KMS-11 (cell line): ENCODE measurements around the gene TM2D1.

Experiments
- H2AFZ ChIP-seq: fragments of 200-600 bp; sonication (generic); 2 replicates; pipeline ENCODE4 v1.6.1; 2016; ENCODE audit warnings: antibody characterized with exemption, mixed run types, low read depth
- H3K27ac ChIP-seq: fragments of 200-600 bp; sonication (generic); 2 replicates; pipeline ENCODE4 v1.6.1; 2016; ENCODE audit warnings: mild to moderate bottlenecking, mixed run types
- H3K27me3 ChIP-seq: fragments of 200-600 bp; sonication (generic); 2 replicates; pipeline ENCODE4 v1.6.1; 2017; ENCODE audit warnings: mild to moderate bottlenecking, low read depth, mixed run types, moderate library complexity; ENCODE audit not compliant: insufficient read depth
- H3K36me3 ChIP-seq: fragments of 200-600 bp; sonication (generic); 2 replicates; pipeline ENCODE4 v1.6.1; 2017; ENCODE audit warnings: mild to moderate bottlenecking, mixed run types; ENCODE audit not compliant: insufficient read depth
- H3K4me1 ChIP-seq: fragments of 200-600 bp; sonication (generic); 2 replicates; pipeline ENCODE4 v1.6.1; 2016; ENCODE audit warnings: mild to moderate bottlenecking, low read depth, mixed run types; ENCODE audit not compliant: poor library complexity, severe bottlenecking
- H3K4me2 ChIP-seq: fragments of 200-600 bp; sonication (generic); 2 replicates; pipeline ENCODE4 v1.7.0; 2016; ENCODE audit warnings: mild to moderate bottlenecking, mixed run types
- H3K4me3 ChIP-seq: fragments of 200-600 bp; sonication (generic); IDR thresholded peaks from 2 replicates; pipeline ENCODE4 v1.6.1; 2017; ENCODE audit warnings: low read depth, low read length, mixed read lengths; ENCODE audit not compliant: insufficient read depth
- H3K79me2 ChIP-seq: fragments of 200-600 bp; sonication (generic); 2 replicates; pipeline ENCODE4 v1.6.1; 2016; ENCODE audit warnings: low read depth, mixed run types; ENCODE audit not compliant: insufficient read depth
- H3K9ac ChIP-seq: fragments of 200-600 bp; sonication (generic); 2 replicates; pipeline ENCODE4 v1.6.1; 2016; ENCODE audit warnings: mild to moderate bottlenecking, mixed run types
- H4K20me1 ChIP-seq: fragments of 200-600 bp; sonication (generic); 2 replicates; pipeline ENCODE4 v1.6.1; 2016; ENCODE audit warnings: mild to moderate bottlenecking, mixed run types; ENCODE audit not compliant: insufficient read depth
- TF ChIP-seq, protein P1 (sequence below): fragments of 200-600 bp; sonication (generic); conservative IDR thresholded peaks from 2 replicates; pipeline ENCODE4 v1.6.1; 2017; ENCODE audit warnings: low read depth, mild to moderate bottlenecking, antibody characterized with exemption, low read length, moderate library complexity, mixed read lengths

TM2D1 gene

DNA sequence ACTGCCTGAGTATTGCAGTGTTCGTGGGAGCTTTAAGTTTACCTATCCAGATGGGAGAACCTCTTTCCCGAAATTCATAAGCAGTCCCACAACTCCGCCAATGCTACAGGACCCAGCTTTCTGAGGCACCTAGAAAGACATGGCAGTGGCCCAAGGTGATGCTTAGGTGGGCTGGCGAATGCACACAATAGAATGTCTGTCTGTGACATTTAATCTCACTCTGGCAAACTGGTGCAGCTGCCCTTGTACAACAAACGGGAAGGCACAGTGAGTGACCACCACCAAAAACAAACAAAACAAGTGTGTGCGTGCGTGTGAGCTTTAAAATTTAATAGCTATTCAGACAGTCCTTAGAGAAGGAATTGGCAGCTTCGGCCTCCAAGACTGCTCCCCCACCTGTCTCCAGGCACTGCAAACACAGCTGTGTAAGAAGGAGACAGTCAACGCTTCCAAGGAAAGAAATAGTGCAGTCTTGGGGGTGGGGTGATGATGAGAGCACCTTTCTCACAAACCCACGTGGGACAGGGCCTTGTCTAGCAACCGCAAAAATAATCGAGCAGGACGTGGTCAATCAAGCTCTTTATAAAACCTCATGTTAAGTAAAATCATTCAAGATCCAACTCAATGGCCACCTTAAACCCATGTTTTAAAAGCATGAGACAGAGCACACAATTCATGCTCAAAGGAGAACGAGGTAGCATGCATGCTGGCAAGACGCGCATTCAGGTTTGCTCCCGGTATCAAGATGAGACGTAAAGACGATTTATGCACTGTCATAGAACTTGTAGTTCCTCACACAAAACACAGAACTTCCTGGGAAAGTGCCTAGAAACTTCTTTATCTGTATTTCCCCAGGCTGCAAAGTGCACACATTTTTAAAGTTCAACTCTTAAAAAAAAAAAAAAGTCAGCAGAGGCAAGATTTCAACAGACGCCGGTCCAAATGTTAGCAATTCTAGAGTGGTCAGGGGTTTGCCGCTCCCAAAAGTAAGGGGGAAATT, 84.1 kb downstream of the TM2D1 start:
- H3K79me2 ChIP-seq, result no peaks in the 10 kb centered on the region
- no peaks in the 10 kb centered on the region for H3K4me1 ChIP-seq
- H3K27ac ChIP-seq, result no peak overlapping the region
- H3K4me2 ChIP-seq, result no peak overlapping the region
- no peak overlapping the region for H3K9ac ChIP-seq
- H3K4me3 ChIP-seq, result no peak overlapping the region
- H3K36me3 ChIP-seq, result no peaks in the 10 kb centered on the region
- no peak overlapping the region for H2AFZ ChIP-seq
- TF ChIP-seq, protein P1, sequence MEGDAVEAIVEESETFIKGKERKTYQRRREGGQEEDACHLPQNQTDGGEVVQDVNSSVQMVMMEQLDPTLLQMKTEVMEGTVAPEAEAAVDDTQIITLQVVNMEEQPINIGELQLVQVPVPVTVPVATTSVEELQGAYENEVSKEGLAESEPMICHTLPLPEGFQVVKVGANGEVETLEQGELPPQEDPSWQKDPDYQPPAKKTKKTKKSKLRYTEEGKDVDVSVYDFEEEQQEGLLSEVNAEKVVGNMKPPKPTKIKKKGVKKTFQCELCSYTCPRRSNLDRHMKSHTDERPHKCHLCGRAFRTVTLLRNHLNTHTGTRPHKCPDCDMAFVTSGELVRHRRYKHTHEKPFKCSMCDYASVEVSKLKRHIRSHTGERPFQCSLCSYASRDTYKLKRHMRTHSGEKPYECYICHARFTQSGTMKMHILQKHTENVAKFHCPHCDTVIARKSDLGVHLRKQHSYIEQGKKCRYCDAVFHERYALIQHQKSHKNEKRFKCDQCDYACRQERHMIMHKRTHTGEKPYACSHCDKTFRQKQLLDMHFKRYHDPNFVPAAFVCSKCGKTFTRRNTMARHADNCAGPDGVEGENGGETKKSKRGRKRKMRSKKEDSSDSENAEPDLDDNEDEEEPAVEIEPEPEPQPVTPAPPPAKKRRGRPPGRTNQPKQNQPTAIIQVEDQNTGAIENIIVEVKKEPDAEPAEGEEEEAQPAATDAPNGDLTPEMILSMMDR, result no peak
- no peaks in the 10 kb centered on the region for H4K20me1 ChIP-seq
- H3K27me3 ChIP-seq, result no peaks in the 10 kb centered on the region

DNA sequence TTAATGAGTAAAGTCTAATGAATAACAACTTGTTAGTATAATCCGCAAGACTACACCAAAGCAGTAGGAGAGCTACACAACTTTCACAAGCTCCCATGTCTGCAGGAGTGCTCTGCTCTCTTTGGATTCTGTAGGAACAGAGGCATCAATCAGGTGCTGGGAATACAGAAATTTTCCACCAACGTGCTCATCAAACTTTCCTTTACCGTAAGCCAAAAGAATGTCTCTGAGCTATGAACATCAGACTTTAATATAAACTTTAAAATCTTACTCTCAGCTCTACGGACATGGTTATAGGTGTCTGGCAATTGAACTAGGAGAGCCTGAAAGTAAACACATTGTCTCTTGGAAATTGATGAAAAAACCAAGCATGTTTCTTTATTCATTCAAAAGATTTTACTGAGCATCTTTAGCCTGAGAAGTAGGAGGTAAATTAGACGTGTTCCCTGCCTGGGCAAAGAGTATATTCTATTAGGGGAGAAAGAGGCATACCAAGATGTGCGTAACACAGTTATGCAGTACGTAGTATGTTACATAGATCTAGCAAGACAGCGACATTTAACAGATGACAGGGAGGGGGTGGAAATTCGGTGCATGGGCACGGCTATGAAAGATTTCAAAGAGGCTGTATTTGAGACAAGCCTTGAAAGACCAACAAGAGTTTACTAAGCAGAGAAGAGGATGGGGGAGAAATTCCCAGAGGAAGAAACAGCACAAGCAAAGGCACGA, 85.2 kb downstream of the TM2D1 start:
- Histone ChIP-seq H3K4me1 (no peaks in the 10 kb centered on the region), H3K79me2 (no peaks in the 10 kb centered on the region), H4K20me1 (no peaks in the 10 kb centered on the region), H3K27ac (no peak overlapping the region), H3K4me2 (no peak overlapping the region), H2AFZ (no peak overlapping the region), H3K27me3 (no peaks in the 10 kb centered on the region), H3K36me3 (no peaks in the 10 kb centered on the region), H3K4me3 (no peak overlapping the region), H3K9ac (no peak overlapping the region)
- TF ChIP-seq, protein P1, result no peak

DNA sequence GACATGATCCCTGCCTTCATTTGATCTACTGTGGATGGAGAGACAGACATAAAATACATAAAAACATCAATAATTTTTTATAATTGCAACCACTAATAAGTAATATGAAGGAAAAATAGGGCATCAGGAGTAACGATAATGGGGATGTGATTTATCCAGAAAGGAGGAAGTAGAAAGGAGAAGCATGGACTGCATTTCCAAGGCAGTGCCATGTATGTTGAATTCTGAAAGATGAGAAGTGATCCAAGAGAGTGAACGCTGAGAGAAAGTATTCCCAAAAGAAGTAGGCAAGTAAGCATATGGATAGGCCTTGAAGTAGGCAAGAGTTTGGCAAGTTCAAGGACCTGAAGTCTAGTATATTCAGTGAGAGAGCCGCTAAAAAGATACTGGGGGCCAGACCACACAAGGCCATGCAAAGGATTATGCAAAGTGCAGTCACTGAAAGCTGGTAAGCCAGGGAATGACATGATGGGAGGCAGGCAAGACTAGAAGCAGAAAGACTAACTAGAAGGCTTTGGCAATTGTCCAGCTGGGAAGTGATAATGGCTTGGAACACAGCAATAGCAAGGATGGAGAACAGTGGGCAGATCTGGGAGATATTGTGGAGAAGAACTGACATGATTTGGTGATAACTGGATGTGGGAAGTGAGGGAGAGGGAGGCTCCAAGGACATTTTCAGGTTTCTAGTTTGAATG, 85.9 kb downstream of the TM2D1 start:
- H3K4me3 ChIP-seq, result no peak overlapping the region
- H2AFZ ChIP-seq, result no peak overlapping the region
- H3K4me1 ChIP-seq, result no peaks in the 10 kb centered on the region
- no peaks in the 10 kb centered on the region for H4K20me1 ChIP-seq
- H3K79me2 ChIP-seq, result no peaks in the 10 kb centered on the region
- H3K9ac ChIP-seq, result no peak overlapping the region
- no peak overlapping the region for H3K4me2 ChIP-seq
- H3K36me3 ChIP-seq, result no peaks in the 10 kb centered on the region
- TF ChIP-seq, protein P1, result no peak
- H3K27ac ChIP-seq, result no peak overlapping the region
- no peaks in the 10 kb centered on the region for H3K27me3 ChIP-seq

DNA sequence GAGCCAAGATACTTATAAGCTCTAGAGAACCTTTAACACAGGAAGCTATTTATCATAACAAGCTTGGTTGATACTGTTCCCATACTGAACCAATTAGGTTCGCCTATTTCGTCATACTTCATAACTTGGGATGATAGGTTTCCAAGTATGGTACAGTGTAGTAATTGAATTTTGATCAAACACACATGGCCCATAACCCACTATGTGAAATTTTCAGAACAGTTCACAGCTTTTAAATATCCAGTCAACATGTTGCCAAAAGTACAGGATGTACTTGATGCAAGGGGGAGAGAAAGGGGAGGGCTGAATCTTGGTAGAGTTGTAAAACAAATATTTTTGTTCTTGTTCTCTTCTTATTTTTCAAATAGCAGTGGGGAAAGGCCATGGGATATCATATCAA, 86.6 kb downstream of the TM2D1 start:
- Histone ChIP-seq H2AFZ (no peak overlapping the region), H3K36me3 (no peaks in the 10 kb centered on the region), H4K20me1 (no peaks in the 10 kb centered on the region), H3K4me1 (no peaks in the 10 kb centered on the region), H3K79me2 (no peaks in the 10 kb centered on the region), H3K9ac (no peak overlapping the region), H3K27ac (no peak overlapping the region), H3K4me2 (no peak overlapping the region), H3K27me3 (no peaks in the 10 kb centered on the region), H3K4me3 (no peak overlapping the region)
- TF ChIP-seq, protein P1, result no peak
